Kasumi-1 (cell line): ENCODE measurements around the gene TAS2R3.

Experiments used
- DNase-seq, 2 experiments: peaks; one replicate each; lab custom pipeline; 2025; lab: John Stamatoyannopoulos, UW

TAS2R3 gene

DNA sequence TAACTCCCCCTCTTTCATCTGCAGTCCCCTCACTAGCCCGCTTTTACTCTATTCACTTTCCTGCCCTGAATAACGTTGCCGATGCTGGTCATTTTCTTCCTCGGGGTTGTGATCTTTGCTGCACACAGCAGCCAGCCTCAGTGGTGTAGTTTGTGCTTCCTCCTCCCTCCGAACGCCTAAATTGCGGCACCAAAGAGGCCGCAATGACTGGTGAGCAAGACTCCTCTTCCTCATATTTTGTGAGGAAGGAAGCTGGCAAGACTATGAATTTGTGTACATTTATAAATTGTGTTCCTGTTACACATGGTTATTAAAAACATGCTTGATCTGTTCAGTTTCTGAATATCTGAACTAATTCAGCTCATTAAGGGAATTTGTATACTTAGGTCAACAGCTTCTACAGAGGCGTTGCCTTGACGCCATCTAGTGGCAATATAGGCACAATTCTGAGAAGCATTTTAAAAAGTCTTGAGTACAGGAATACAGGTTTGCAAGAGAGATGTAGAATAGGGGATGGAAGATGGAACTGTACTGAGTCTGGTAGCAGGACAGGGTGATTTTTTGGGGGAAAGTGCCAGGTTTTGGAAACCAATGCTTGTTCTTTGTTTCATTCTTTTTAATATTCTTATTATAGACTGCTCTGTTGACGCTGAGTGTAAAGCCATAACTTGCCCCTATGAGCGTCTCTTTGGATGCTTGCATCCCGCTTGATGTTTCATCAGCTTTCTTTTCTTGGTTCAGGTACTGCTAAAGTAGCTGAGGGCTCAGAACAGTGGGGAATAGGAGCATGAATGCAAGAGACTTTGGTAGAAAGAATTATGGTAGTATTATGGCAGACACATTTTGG lies 22.0 kb downstream of the TAS2R3 start:
- peak; percentile 73 to 81 for DNase-seq

DNA sequence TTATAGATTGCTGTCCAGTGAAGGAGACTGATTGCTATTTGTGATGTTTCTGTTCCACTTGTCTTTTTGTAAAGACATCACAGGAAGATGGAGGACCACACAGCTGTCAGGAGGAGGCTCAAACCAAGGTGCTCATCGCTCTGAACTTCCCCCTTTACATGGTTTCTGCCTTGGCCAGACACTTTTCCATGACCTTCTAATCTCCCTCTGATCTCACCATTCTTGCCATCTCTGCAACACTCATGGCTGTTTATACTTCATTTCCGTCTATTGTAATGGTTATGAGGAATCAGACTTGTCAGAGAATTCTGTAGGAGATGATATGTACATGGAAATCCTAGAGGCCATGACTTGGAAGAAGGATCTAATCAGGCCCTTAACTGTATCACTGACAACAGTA lies 24.4 kb downstream of the TAS2R3 start:
- no peak for DNase-seq

DNA sequence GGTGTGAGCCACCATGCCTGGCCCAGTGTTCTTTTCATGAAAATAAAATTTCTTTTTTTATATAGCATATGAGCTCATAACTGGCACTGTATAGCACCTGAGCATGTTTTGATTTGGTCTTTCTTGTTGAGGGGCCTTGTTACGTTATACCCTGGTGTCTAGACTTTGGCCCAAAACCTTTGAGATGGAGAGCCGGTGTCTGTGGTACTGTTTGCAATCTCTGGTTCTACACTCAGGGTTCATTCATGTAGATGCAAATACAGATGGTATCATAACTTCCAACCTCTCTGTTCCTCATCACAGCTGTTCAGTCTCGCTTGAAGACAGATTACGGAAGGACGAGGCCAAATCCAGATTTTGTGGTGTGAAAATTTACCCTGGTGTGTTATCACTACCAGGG lies 26.0 kb downstream of the TAS2R3 start, which contains the start of gene TAS2R5:
Gene TAS2R5, plus strand, starts transcription at position 301 of the 400 bp plus-strand sequence. CDS start 145 bp downstream, outside the sequence.
- no peak for DNase-seq

DNA sequence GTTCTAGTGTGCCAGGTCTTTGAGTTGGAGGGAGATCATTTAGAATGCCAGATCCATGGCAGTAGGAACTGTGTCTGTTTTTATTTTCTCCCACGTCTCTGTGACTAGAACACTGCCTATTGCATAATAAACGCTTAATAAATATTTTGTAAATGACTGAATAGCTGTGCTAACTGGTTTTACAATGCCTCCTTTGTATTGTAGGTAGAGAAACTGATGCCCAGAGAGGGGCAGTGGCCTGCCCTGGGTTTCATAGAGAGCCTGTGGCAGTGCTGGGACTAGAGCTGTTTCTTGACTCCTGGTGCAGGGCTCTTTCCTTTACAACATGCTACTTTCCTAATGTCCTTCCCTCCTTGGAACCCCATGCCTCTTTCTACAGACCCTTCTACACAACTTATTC lies 28.6 kb downstream of the TAS2R3 start:
- DNase-seq, result no peak
